Stimulated activated CD4-positive, alpha-beta T cell treated with anti-CD3 and anti-CD28 coated beads, Interleukin-1b, Interleukin-23, amount 100 ng/mL, for 4 hours (primary cell): ENCODE results near the gene RGS7.
"Not testable (repeated sequence)": the region's sequence is repeated elsewhere in the genome, so short reads cannot be mapped to it uniquely, and the experiment has no call there.

Experiments
- DNase-seq, 2 donors: peaks; one replicate each; pipeline ENCODE4 v3.0.0-alpha.2; 2020; ENCODE audit warnings: low read depth in 2 of 2

RGS7 gene

GRCh38 chr1:240987928-240988327, 369.1 kb downstream of the RGS7 start:
- DNase-seq: no peak

GRCh38 chr1:240985081-240985480, 371.9 kb downstream of the RGS7 start:
- no peak for DNase-seq

- DNase-seq: no peak
Measured at GRCh38 chr1:240980342-240980741, 376.7 kb downstream of the RGS7 start.

- no peak for DNase-seq
Measured at GRCh38 chr1:240976685-240977084, 380.3 kb downstream of the RGS7 start.

GRCh38 chr1:240973875-240974274, 383.1 kb downstream of the RGS7 start:
- DNase-seq: no peak

GRCh38 chr1:240972059-240972458, 384.9 kb downstream of the RGS7 start:
- DNase-seq: not testable (repeated sequence)

GRCh38 chr1:240970253-240970652, 386.8 kb downstream of the RGS7 start:
- no peak for DNase-seq

- DNase-seq: no peak
Measured at GRCh38 chr1:240968864-240969263, 388.1 kb downstream of the RGS7 start.

GRCh38 chr1:240967070-240967724, 389.8 kb downstream of the RGS7 start:
- DNase-seq: no peak

- DNase-seq: no peak
Measured at GRCh38 chr1:240965581-240966091, 391.4 kb downstream of the RGS7 start.

GRCh38 chr1:240962086-240962485, 394.9 kb downstream of the RGS7 start:
- no peak for DNase-seq

GRCh38 chr1:240956424-240956823, 400.6 kb downstream of the RGS7 start:
- DNase-seq: no peak

GRCh38 chr1:240956020-240956419, 401.0 kb downstream of the RGS7 start:
- no peak for DNase-seq

- no peak for DNase-seq
Measured at GRCh38 chr1:240947438-240948224, 409.4 kb downstream of the RGS7 start.

- DNase-seq: no peak
Measured at GRCh38 chr1:240946926-240947325, 410.1 kb downstream of the RGS7 start.

- no peak for DNase-seq
Measured at GRCh38 chr1:240942901-240943300, 414.1 kb downstream of the RGS7 start.

- no peak for DNase-seq
Measured at GRCh38 chr1:240941701-240942370, 415.2 kb downstream of the RGS7 start.

- DNase-seq: no peak
Measured at GRCh38 chr1:240936911-240937668, 419.9 kb downstream of the RGS7 start.

- DNase-seq: no peak
Measured at GRCh38 chr1:240935920-240936319, 421.1 kb downstream of the RGS7 start.

- no peak for DNase-seq
Measured at GRCh38 chr1:240931031-240931430, 426.0 kb downstream of the RGS7 start.

- DNase-seq: no peak
Measured at GRCh38 chr1:240928265-240928664, 428.7 kb downstream of the RGS7 start.

- no peak for DNase-seq
Measured at GRCh38 chr1:240927821-240928220, 429.2 kb downstream of the RGS7 start.
